Stimulated activated CD4-positive, alpha-beta T cell treated with anti-CD3 and anti-CD28 coated beads, TNF-alpha, amount 100 ng/mL, for 4 hours (primary cell): ENCODE data around the gene DNM1.
"Not testable (repeated sequence)": the region's sequence is repeated elsewhere in the genome, so short reads cannot be mapped to it uniquely, and the experiment has no call there.

Source experiments
- DNase-seq, 3 experiments: peaks; one replicate each; pipeline ENCODE4 v3.0.0-alpha.2; 2020; ENCODE audit warnings: low read depth in 3 of 3

The DNM1 gene

GRCh38 chr9:128224877-128225276, 21.7 kb downstream of the DNM1 start:
- DNase-seq, result no peak

GRCh38 chr9:128225770-128226411, 22.7 kb downstream of the DNM1 start:
- DNase-seq, result no peak

- no peak for DNase-seq
Observed at GRCh38 chr9:128226412-128226801, 23.2 kb downstream of the DNM1 start.

GRCh38 chr9:128230897-128231296, 27.7 kb downstream of the DNM1 start:
- not testable (repeated sequence) for DNase-seq

- DNase-seq, result no peak
Observed at GRCh38 chr9:128231638-128232527, 28.7 kb downstream of the DNM1 start.

GRCh38 chr9:128232528-128233428, 29.6 kb downstream of the DNM1 start:
- no peak for DNase-seq

GRCh38 chr9:128233817-128234406, 30.7 kb downstream of the DNM1 start:
- no peak for DNase-seq

- DNase-seq, result no peak
Observed at GRCh38 chr9:128242124-128242523, 38.9 kb downstream of the DNM1 start.

- no peak for DNase-seq
Observed at GRCh38 chr9:128242828-128243214, 39.6 kb downstream of the DNM1 start.

GRCh38 chr9:128243215-128244018, 40.2 kb downstream of the DNM1 start:
- no peak for DNase-seq

GRCh38 chr9:128244091-128244836, 41.1 kb downstream of the DNM1 start:
- no peak for DNase-seq

GRCh38 chr9:128244837-128245231, 41.7 kb downstream of the DNM1 start:
- DNase-seq, result no peak

GRCh38 chr9:128245421-128246151, 42.4 kb downstream of the DNM1 start:
- no peak for DNase-seq

GRCh38 chr9:128246471-128246870, 43.3 kb downstream of the DNM1 start:
- DNase-seq, result no peak

GRCh38 chr9:128247226-128247803, 44.1 kb downstream of the DNM1 start:
- no peak for DNase-seq

GRCh38 chr9:128249558-128249907, 46.4 kb downstream of the DNM1 start:
- DNase-seq, result no peak

GRCh38 chr9:128249908-128250838, 47.0 kb downstream of the DNM1 start:
- DNase-seq, result peak; percentile 98 to 100 (median 99)
